GM12801 (cell line): ENCODE results near the gene DGKQ.

Source experiments
- TF ChIP-seq, protein P1 (sequence below): IDR thresholded peaks from one replicate; pipeline ENCODE4 v1.5.1; 2011; ENCODE audit warnings: control low read depth; ENCODE audit not compliant: insufficient read length; ENCODE audit errors: extremely low read depth

Gene DGKQ

DNA sequence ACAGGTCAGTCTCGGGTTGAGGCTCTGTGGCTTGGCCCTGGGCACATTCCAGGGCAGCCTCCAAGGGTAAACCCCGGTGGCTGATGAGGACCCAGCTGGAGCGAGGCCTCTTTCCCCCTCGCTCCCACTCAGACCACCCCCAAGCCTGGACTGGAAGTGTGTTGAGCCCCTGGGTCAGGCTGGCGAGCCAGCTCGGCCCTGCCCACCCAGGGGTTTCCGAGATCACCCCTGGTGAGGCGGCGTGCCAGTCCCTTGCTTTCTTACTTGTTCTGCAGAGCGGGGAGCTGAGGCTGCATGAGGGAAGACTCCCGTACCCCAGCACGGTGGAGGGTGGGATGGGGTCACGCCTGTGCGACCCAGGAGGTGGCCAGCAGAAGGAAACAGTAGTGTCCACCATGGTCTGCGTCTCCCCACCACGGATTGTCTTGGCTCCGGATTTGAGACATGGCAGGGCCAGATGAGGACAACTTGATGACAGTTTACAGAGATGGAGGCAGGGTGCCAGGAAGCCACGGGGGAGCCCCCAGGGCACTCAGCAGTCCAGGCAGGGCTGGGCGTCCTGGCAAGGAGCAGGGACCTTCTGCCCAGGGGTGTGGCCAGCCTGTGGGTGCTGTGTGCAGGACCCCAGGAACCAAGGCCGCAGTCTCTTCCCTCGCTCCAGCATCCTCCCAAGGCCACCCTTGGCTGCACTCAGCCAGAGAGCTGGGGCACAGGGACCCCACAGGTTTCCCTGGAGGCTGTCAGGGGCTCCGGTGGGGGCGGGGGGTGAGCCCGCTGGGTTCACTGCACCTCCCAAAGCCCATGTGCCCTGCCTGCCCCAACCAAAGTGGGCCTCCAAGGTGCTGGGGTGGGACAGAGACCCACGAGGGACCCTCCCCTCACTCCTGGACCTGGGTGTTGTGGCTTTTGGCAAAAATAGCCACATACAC lies 31.5 kb upstream of the DGKQ start:
- TF ChIP-seq, protein P1, sequence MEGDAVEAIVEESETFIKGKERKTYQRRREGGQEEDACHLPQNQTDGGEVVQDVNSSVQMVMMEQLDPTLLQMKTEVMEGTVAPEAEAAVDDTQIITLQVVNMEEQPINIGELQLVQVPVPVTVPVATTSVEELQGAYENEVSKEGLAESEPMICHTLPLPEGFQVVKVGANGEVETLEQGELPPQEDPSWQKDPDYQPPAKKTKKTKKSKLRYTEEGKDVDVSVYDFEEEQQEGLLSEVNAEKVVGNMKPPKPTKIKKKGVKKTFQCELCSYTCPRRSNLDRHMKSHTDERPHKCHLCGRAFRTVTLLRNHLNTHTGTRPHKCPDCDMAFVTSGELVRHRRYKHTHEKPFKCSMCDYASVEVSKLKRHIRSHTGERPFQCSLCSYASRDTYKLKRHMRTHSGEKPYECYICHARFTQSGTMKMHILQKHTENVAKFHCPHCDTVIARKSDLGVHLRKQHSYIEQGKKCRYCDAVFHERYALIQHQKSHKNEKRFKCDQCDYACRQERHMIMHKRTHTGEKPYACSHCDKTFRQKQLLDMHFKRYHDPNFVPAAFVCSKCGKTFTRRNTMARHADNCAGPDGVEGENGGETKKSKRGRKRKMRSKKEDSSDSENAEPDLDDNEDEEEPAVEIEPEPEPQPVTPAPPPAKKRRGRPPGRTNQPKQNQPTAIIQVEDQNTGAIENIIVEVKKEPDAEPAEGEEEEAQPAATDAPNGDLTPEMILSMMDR: no peak

DNA sequence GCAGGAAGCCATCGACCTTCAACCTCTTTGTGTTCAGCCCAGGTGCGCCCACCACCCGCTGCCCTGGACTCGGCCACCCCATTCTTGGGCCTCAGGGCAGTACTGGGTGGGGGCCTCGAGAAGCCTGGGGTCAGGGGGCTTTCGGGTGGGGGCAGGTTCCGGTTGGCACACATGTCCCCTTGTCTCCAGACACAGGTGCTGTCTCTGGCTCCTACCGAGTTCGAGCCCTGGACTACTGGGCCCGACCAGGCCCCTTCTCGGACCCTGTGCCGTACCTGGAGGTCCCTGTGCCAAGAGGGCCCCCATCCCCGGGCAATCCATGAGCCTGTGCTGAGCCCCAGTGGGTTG lies 30.7 kb upstream of the DGKQ start:
- TF ChIP-seq, protein P1: no peak

DNA sequence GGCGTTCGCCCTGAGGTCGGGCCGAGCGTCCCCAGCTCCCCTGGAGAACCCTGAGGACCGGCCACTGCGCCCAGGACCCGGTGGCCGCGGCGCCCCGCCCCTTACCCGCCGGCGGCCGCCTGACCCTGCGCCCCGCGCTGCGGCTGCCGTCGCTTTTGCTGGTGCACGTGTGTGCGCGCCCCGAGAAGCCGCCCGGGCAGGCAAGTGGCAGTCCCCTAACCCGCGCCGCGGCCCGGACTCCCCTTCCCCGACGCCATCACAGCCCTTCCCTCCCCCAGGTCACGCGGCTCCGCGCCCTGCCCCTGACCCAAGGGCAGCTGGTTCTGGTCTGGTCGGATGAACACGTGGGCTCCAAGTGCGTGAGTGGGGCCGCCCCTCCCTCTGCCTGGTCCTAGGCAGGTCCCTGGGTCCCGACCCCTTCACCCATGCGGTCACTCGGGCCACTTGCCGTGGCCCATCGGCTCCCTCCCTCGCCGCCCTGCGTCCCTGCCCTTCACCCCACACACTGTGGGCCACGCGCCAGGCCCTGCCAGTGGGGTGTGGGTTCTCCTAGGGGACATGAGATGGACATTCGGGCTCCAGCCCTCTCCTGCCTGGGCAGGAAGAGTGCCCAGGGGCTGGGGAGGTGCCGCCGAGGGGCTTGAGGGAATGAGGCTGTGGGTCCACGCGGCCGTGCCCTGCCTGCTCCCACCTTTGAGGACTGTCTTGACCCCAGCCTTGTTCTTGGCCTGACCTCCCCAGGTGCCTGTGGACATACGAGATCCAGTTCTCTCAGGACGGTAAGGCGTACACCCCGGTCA lies 30.1 kb upstream of the DGKQ start:
- TF ChIP-seq, protein P1: no peak

DNA sequence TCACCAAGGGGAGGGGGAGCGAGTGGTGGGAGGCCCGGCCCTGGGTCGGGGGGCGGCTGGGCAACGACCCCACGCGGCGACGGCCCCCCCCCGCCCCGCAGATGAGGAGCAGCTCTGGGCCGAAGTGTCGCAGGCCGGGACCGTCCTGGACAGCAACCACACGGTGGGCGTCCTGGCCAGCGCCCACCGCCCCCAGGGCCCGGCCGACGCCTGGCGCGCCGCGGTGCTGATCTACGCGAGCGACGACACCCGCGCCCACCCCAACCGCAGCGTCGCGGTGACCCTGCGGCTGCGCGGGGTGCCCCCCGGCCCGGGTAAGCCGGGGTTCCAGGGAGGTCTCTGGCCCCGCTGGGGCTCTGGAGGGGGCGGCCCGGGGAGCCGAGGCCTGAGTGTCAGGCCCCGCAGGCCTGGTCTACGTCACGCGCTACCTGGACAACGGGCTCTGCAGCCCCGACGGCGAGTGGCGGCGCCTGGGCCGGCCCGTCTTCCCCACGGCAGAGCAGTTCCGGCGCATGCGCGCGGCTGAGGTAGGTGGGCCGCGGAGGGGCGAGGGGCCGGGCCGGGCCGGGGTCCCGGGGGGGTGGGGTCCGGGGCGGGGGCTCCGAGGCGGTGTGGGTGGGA lies 29.4 kb upstream of the DGKQ start:
- TF ChIP-seq, protein P1: no peak

DNA sequence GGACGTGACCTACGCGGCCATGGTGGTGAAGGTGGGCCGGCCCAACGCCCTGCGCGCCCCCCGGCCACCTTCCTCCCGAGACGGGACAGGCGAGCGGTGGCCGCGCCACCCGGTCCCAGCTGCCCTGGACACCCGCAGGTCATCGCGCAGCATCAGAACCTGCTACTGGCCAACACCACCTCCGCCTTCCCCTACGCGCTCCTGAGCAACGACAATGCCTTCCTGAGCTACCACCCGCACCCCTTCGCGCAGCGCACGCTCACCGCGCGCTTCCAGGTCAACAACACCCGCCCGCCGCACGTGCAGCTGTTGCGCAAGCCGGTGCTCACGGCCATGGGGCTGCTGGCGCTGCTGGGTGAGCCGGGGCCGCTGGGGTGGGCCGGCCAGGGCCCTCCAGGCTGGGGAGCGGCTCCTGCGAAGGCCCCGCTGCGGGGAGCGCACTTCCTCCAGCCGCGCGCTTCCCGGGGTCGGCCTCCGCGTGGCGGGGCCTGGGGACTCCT lies 28.8 kb upstream of the DGKQ start:
- TF ChIP-seq, protein P1: no peak

DNA sequence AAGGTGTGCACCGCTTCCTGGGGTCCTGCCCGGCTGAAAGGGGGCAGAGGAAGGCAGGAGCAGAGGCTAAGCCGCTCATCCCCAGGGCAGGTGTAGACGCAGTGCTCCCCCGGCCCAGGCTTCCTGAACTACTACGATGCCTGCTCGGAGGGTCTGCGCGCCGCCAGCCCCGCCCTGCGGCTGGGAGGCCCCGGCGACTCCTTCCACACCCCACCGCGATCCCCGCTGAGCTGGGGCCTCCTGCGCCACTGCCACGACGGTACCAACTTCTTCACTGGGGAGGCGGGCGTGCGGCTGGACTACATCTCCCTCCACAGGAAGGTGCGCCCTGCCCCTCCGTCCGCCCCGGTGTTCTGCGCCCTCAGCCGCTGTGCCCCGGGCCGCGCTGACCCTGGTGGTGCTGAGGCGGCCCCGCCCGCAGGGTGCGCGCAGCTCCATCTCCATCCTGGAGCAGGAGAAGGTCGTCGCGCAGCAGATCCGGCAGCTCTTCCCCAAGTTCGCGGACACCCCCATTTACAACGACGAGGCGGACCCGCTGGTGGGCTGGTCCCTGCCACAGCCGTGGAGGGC lies 28.3 kb upstream of the DGKQ start:
- TF ChIP-seq, protein P1: no peak

DNA sequence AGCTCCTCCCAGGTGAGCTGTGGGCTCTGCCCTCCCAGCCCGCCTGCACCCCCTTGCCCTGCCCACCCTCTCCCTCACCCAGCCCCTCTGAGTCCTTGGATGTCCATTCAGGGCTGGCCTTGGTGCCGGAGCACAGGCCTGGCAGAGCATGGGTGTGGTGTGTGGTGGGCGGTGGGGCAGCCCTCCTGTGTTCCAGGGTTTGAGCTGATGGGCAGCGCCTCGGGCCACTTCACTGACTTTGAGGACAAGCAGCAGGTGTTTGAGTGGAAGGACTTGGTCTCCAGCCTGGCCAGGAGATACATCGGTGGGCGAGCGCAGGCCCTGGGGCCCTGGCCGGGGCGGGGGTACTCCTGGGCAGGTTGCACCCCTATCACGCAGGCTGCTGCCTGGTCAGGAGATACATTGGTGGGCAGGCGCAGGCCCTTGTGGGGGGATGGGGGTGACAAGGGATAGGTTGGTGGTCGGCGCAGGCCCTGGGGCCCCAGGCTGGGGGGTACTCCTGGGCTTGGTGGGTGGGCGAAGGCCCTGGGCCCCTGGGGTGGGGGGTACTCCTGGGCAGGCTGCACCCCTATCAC lies 27.4 kb upstream of the DGKQ start:
- TF ChIP-seq, protein P1: no peak
